OCI-LY3 (cell line): ENCODE results near the gene ZMIZ1.

Experiments
- H2AFZ ChIP-seq: fragments of 200-600, 300-600 bp; shearing (Covaris generic); 2 replicates; pipeline ENCODE4 v1.6.0; 2014; ENCODE audit warnings: antibody characterized with exemption, low read depth, low read length
- H3K27ac ChIP-seq: fragments of 200-600, 300-600 bp; sonication (generic); 2 replicates; pipeline ENCODE4 v1.5.1; 2014; ENCODE audit warnings: mild to moderate bottlenecking, low read length, moderate library complexity, mixed read lengths
- H3K27me3 ChIP-seq: fragments of 200-600, 300-600 bp; sonication (generic); 2 replicates; pipeline ENCODE4 v1.6.1; 2014; ENCODE audit warnings: low read depth, low read length, mixed read lengths
- H3K36me3 ChIP-seq: fragments of 200-600, 300-600 bp; sonication (generic); replicated peaks from 2 replicates; pipeline ENCODE3; 2014; ENCODE audit warnings: low read depth, low read length, mixed read lengths
- H3K4me1 ChIP-seq: fragments of 300-600, 200-600 bp; sonication (generic); 2 replicates; pipeline ENCODE4 v1.6.1; 2014; ENCODE audit warnings: low read length, mixed read lengths
- H3K4me2 ChIP-seq: fragments of 200-600, 300-600 bp; sonication (generic); 2 replicates; pipeline ENCODE4 v1.6.1; 2014; ENCODE audit warnings: low read length, mixed read lengths
- H3K4me3 ChIP-seq: fragments of 300-600, 200-600 bp; sonication (generic); 2 replicates; pipeline ENCODE4 v1.5.1; 2014; ENCODE audit warnings: antibody characterized with exemption, mild to moderate bottlenecking, low read length, moderate library complexity
- H3K79me2 ChIP-seq: fragments of 300-600, 200-600 bp; shearing (Covaris generic); 2 replicates; pipeline ENCODE4 v1.6.1; 2014; ENCODE audit warnings: mild to moderate bottlenecking, low read length, mixed read lengths
- H3K9ac ChIP-seq: fragments of 300-600, 200-600 bp; shearing (Covaris generic); 2 replicates; pipeline ENCODE4 v1.6.0; 2014; ENCODE audit warnings: mild to moderate bottlenecking, low read length, moderate library complexity
- H3K9me3 ChIP-seq: fragments of 200-600, 300-600 bp; shearing (Covaris generic); 2 replicates; pipeline ENCODE4 v1.6.1; 2014; ENCODE audit warnings: low read length, mixed read lengths; ENCODE audit not compliant: insufficient read depth
- H4K20me1 ChIP-seq: fragments of 200-600, 300-600 bp; sonication (generic); 2 replicates; pipeline ENCODE4 v1.6.1; 2016; ENCODE audit warnings: low read length, mixed read lengths; ENCODE audit not compliant: insufficient read depth
- CTCF ChIP-seq: fragments of 200-600, 300-600 bp; sonication (generic); IDR thresholded peaks from 2 replicates; pipeline ENCODE4 v1.5.1; 2014; ENCODE audit warnings: antibody characterized with exemption, low read length, low read depth
- EZH2phosphoT487 ChIP-seq: fragments of 200-600 bp; shearing (Covaris generic); IDR thresholded peaks from 2 replicates; pipeline ENCODE4 v1.6.1; 2018; ENCODE audit warnings: antibody characterized with exemption, mixed run types, low read depth

Gene ZMIZ1

GRCh38 chr10:79360499-79361342 lies 292.0 kb downstream of the ZMIZ1 start:
- TF ChIP-seq CTCF (no peak), EZH2phosphoT487 (no peak)
- Histone ChIP-seq H3K27ac (no peak overlapping the region), H3K36me3 (peaks cover 10% of the 10 kb centered on the region), H3K79me2 (no peaks in the 10 kb centered on the region), H3K4me1 (peaks cover 7% of the 10 kb centered on the region), H3K4me3 (no peak overlapping the region), H4K20me1 (no peaks in the 10 kb centered on the region), H3K27me3 (peaks cover 4% of the 10 kb centered on the region; the same call in 1 of the 2 replicates), H3K9me3 (no peaks in the 10 kb centered on the region), H3K4me2 (no peak overlapping the region), H2AFZ (no peak overlapping the region), H3K9ac (no peak overlapping the region)

- no peak overlapping the region for H3K4me2 ChIP-seq
- peaks cover 4% of the 10 kb centered on the region; the same call in 1 of the 2 replicates for H3K27me3 ChIP-seq
- no peaks in the 10 kb centered on the region for H3K9me3 ChIP-seq
- no peaks in the 10 kb centered on the region for H3K4me1 ChIP-seq
- no peak overlapping the region for H3K4me3 ChIP-seq
- peaks cover 2% of the 10 kb centered on the region for H3K36me3 ChIP-seq
- H3K9ac ChIP-seq = no peak overlapping the region
- TF ChIP-seq CTCF = no peak
- TF ChIP-seq EZH2phosphoT487 = no peak
- H2AFZ ChIP-seq = no peak overlapping the region
- H3K79me2 ChIP-seq = no peaks in the 10 kb centered on the region
- H4K20me1 ChIP-seq = no peaks in the 10 kb centered on the region
- H3K27ac ChIP-seq = no peak overlapping the region
These were observed 293.1 kb downstream of the ZMIZ1 start for GRCh38 chr10:79361726-79362397.
